H7 (cell line): ENCODE measurements around the gene INF2. TPM values are rescaled to one million over a fixed set of nuclear protein-coding genes. Genes with fewer than 3 reads are reported as not detected.

Experiments
- DNase-seq: peaks from one replicate; pipeline ENCODE4 v3.0.0; 2012
- H3K27me3 ChIP-seq: 2 replicates; pipeline ENCODE4 v1.6.0; 2011; ENCODE audit warnings: mild to moderate bottlenecking, low read length; ENCODE audit not compliant: control insufficient read depth, insufficient read depth
- H3K36me3 ChIP-seq: replicated peaks from 2 replicates; pipeline ENCODE4 v1.5.1; 2011; ENCODE audit warnings: low read length; ENCODE audit not compliant: control insufficient read depth, insufficient read depth
- H3K4me3 ChIP-seq: 2 replicates; pipeline ENCODE4 v1.5.1; 2011; ENCODE audit warnings: low read depth, mild to moderate bottlenecking, control low read depth, low read length, moderate library complexity; ENCODE audit not compliant: insufficient read depth
- total RNA-seq: library from RNA; depleted of rRNA; stranded (reverse); fragments of >200 nt; shearing (Covaris generic); gene quantifications from 2 replicates; pipeline ENCODE4 v1.2.3, GENCODE V29; 2014

Gene INF2
- total RNA-seq, 1 experiment from 2014 or later, result 62.8 TPM

GRCh38 chr14:104752735-104753527 lies 63.5 kb downstream of the INF2 start, which contains the start of gene SIVA1:
Gene SIVA1, plus strand, starts transcription at chr14:104753147. Its CDS starts 55 bp downstream, at chr14:104753202.
- H3K4me3 ChIP-seq, result peak within 1 kb of the TSS; percentile 97

GRCh38 chr14:104753528-104754212 lies 64.3 kb downstream of the INF2 start:
- no peak for DNase-seq

More at GRCh38 chr14:104752735-104753527, 63.5 kb downstream of the INF2 start, which contains the start of gene SIVA1:
- peaks cover 19% of the 10 kb centered on the region for H3K36me3 ChIP-seq
- peak; percentile 100 for DNase-seq
- no peaks in the 10 kb centered on the region for H3K27me3 ChIP-seq

GRCh38 chr14:104754213-104754851 lies 64.9 kb downstream of the INF2 start:
- Histone ChIP-seq H3K36me3 (peaks cover 20% of the 10 kb centered on the region), H3K4me3 (peak overlapping the region; percentile 97; the same call in 1 of the 2 replicates), H3K27me3 (no peaks in the 10 kb centered on the region)
- DNase-seq, result no peak

More at GRCh38 chr14:104753528-104754212, 64.3 kb downstream of the INF2 start:
- Histone ChIP-seq H3K27me3 (no peaks in the 10 kb centered on the region), H3K36me3 (peaks cover 19% of the 10 kb centered on the region), H3K4me3 (peak overlapping the region; percentile 97)

GRCh38 chr14:104755621-104756020 lies 66.2 kb downstream of the INF2 start:
- H3K27me3 ChIP-seq, result no peaks in the 10 kb centered on the region
- peaks cover 20% of the 10 kb centered on the region for H3K36me3 ChIP-seq
- no peak overlapping the region for H3K4me3 ChIP-seq
- DNase-seq, result no peak

- H3K4me3 ChIP-seq, result no peak overlapping the region
- no peaks in the 10 kb centered on the region for H3K27me3 ChIP-seq
- H3K36me3 ChIP-seq, result peaks cover 20% of the 10 kb centered on the region
- no peak for DNase-seq
These were observed 67.2 kb downstream of the INF2 start for GRCh38 chr14:104756477-104757237.

DNA sequence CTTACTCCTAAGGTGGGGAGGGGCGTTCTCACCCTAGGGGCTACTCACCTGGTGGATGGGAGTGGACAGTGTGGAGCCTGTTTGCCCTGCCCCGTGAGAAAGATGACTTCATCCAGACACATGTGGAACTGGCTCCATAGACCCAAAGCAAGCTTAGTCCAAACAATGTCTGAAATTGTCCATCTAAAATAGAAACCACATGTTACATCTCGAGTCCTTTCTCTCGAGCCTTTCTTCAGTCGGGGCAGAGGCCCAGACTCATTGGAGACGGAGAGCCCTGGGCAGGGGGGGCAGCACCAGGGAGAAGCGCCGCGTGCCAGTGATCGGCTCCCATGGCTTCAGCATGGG lies 67.8 kb downstream of the INF2 start:
- no peaks in the 10 kb centered on the region for H3K27me3 ChIP-seq

GRCh38 chr14:104757681-104758392 lies 68.4 kb downstream of the INF2 start:
- no peak for DNase-seq
- peaks cover 20% of the 10 kb centered on the region for H3K36me3 ChIP-seq
- no peaks in the 10 kb centered on the region for H3K27me3 ChIP-seq
- H3K4me3 ChIP-seq, result no peak overlapping the region

More for the DNA sequence above, 67.8 kb downstream of the INF2 start:
- Histone ChIP-seq H3K4me3 (no peak overlapping the region), H3K36me3 (peaks cover 20% of the 10 kb centered on the region)
- no peak for DNase-seq

GRCh38 chr14:104758981-104759969 lies 69.9 kb downstream of the INF2 start:
- DNase-seq, result no peak
- peaks cover 20% of the 10 kb centered on the region for H3K36me3 ChIP-seq
- H3K4me3 ChIP-seq, result no peak overlapping the region
- no peaks in the 10 kb centered on the region for H3K27me3 ChIP-seq

- no peak overlapping the region for H3K4me3 ChIP-seq
- DNase-seq, result no peak
- H3K36me3 ChIP-seq, result no peaks in the 10 kb centered on the region; the same call in 1 of the 2 replicates
- H3K27me3 ChIP-seq, result no peaks in the 10 kb centered on the region
These were observed 76.1 kb downstream of the INF2 start for GRCh38 chr14:104765517-104765916.

DNA sequence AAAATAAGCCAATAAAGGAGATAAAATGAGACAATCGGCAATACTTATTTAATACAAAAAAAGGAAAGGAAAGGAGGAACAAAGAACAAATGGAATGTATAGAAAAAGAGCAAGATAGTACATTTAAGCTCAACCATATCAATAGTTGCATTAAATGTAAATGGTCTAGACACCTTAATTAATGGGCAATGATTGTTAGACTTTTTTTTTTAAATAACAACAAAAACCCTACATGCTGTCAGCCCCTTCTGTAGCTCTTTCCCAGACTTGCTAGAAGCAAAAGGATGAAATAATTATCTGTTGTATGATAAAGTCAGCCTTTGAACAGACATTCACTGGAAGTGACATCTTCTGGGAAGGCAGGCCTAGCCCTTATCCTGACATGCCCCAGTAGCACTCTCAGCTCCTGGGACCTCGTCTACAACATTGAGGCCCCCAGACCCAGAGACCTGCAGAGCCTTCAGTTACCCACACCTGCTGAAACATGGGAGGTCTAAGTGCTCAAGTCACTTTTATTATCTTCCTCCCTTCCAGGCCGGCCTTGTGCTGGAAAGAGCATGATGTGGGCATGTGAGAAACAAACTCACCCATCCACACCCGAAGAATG lies 76.9 kb downstream of the INF2 start:
- Histone ChIP-seq H3K36me3 (peaks cover 3% of the 10 kb centered on the region), H3K4me3 (peak overlapping the region; percentile 8; the same call in 1 of the 2 replicates), H3K27me3 (no peaks in the 10 kb centered on the region)
- no peak for DNase-seq

GRCh38 chr14:104766863-104767633 lies 77.6 kb downstream of the INF2 start:
- Histone ChIP-seq H3K27me3 (no peaks in the 10 kb centered on the region), H3K36me3 (peaks cover 9% of the 10 kb centered on the region), H3K4me3 (0 out of 2 replicates have a peak overlapping the region, but pooled peaks have one; percentile 8)
- no peak for DNase-seq

DNA sequence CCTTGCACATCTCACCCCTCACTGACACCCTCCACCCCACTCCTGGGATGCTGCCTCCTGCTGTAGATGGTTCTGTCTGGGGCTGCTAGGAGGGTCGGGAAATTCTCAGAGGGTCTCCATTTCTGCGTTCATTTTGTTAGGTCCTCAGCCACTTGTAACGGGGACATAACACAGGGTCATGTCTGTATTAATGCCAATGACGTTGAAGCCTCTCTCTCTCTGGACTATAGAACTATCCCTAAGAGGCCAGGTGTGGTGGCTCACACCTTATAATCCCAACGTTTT lies 78.2 kb downstream of the INF2 start:
- H3K4me3 ChIP-seq, result no peak overlapping the region

More for the DNA sequence above, 78.2 kb downstream of the INF2 start:
- no peak for DNase-seq
- Histone ChIP-seq H3K36me3 (peaks cover 11% of the 10 kb centered on the region), H3K27me3 (no peaks in the 10 kb centered on the region)
